Hepatocyte (in vitro differentiated cells): ENCODE results near the gene SBNO2.

Experiments used
- EZH2 ChIP-seq: fragments of 200-600 bp; sonication (generic); IDR thresholded peaks from 2 replicates; pipeline ENCODE4 v1.6.1; 2016; ENCODE audit warnings: antibody characterized with exemption, mild to moderate bottlenecking, borderline replicate concordance
- EZH2phosphoT487 ChIP-seq: fragments of 200-600 bp; sonication (generic); IDR thresholded peaks from one replicate; pipeline ENCODE4 v1.6.1; 2018; ENCODE audit warnings: antibody characterized with exemption, mild to moderate bottlenecking, low read depth, moderate library complexity; ENCODE audit not compliant: unreplicated experiment, severe bottlenecking
- TF ChIP-seq, protein P1 (sequence below): fragments of 200-600 bp; sonication (generic); IDR thresholded peaks from 2 replicates; pipeline ENCODE4 v1.5.1; 2016; ENCODE audit warnings: antibody characterized with exemption, mild to moderate bottlenecking; ENCODE audit not compliant: poor library complexity

- TF ChIP-seq, protein P1, sequence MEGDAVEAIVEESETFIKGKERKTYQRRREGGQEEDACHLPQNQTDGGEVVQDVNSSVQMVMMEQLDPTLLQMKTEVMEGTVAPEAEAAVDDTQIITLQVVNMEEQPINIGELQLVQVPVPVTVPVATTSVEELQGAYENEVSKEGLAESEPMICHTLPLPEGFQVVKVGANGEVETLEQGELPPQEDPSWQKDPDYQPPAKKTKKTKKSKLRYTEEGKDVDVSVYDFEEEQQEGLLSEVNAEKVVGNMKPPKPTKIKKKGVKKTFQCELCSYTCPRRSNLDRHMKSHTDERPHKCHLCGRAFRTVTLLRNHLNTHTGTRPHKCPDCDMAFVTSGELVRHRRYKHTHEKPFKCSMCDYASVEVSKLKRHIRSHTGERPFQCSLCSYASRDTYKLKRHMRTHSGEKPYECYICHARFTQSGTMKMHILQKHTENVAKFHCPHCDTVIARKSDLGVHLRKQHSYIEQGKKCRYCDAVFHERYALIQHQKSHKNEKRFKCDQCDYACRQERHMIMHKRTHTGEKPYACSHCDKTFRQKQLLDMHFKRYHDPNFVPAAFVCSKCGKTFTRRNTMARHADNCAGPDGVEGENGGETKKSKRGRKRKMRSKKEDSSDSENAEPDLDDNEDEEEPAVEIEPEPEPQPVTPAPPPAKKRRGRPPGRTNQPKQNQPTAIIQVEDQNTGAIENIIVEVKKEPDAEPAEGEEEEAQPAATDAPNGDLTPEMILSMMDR, result no peak
- no peak for TF ChIP-seq EZH2phosphoT487
- TF ChIP-seq EZH2, result no peak
These were observed 67.9 kb downstream of the SBNO2 start for GRCh38 chr19:1105873-1106840.
